ENCODE measurements around the gene ABHD12.

The ABHD12 gene

DNA sequence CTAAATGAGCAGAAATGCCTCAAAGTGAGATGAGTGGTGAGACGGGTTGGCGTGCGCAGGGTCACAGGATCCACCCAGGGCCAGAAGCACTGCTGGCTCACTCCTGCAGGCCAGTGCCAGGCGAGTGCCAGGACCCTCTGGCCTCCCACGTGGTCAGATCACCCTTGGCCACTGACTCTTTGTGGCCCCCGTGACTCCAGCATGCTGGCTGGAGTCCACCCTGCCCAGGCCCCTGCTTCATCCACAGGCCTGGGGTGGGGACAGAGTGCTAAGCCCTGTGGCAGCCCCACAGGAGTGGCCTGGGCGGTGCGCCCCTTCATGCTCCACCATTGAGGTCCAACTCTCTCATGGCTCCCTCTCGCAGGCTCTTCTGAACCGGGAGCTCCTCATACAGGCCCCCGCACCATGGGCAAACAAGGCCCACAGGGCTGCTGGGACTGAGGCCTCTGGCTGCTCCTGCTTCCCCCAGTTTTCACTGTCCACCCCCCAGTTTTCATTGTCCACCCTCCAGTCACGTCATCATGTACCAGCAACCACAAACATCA lies 61.6 kb downstream of the ABHD12 start:
- no peaks in the 10 kb centered on the region for H3K27me3 ChIP-seq (replicated peaks; ENCODE audit: control insufficient read depth, insufficient read depth, low read length)

DNA sequence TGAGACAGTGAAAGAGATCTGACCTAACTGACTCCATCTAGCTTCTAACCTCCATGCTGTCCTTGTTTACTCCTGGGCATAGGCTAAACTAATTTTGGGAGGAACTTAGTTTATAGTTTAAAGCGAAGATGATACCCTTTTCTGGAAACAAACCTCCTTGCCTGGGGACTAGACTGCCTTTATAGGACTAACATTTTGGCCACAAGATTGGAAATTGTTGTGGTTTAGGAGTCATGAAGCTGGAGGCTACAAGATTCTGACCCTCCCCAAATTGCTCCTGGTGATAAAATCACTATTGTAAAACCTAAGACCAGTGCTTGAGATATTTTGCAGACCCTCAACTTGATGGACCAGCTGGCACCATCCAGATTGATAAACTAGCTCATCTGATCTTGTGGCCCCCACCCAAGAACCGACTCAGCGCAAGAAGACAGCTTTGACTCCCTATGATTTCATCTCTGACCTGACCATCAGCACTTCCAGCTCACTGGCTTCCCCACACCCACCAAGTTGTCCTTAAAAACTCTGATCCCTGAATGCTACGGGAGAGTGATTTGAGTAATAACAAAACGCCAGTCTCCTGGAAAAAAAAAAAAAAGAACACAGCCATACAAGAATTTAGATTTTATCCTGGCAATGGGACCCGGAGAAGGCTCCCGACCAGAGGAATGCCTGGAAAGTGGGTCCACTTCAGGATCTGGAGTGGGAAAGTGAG lies 63.0 kb downstream of the ABHD12 start:
- H3K4me1 ChIP-seq (ENCODE audit: control insufficient read depth, insufficient read depth, low read length) = peaks cover 6% of the 10 kb centered on the region
- H3K4me3 ChIP-seq (ENCODE audit: low read length) = no peak overlapping the region
- H3K9ac ChIP-seq (ENCODE audit: low read length) = no peak overlapping the region
- peaks cover 4% of the 10 kb centered on the region for H3K36me3 ChIP-seq (ENCODE audit: control insufficient read depth, insufficient read depth, low read length, severe bottlenecking)
- no peaks in the 10 kb centered on the region for H3K9me3 ChIP-seq (ENCODE audit: control insufficient read depth, low read length)
- DNase-seq (ENCODE audit: low read depth) = no peak
- H3K27me3 ChIP-seq (replicated peaks; ENCODE audit: control insufficient read depth, insufficient read depth, low read length) = no peaks in the 10 kb centered on the region

More for the DNA sequence above, 61.6 kb downstream of the ABHD12 start:
- no peak for DNase-seq (ENCODE audit: low read depth)
- no peaks in the 10 kb centered on the region for H3K36me3 ChIP-seq (ENCODE audit: control insufficient read depth, insufficient read depth, low read length, severe bottlenecking)
- no peak overlapping the region for H3K4me3 ChIP-seq (ENCODE audit: low read length)
- H3K4me1 ChIP-seq (ENCODE audit: control insufficient read depth, insufficient read depth, low read length) = peaks cover 6% of the 10 kb centered on the region
- no peak overlapping the region for H3K9ac ChIP-seq (ENCODE audit: low read length)
- H3K9me3 ChIP-seq (ENCODE audit: control insufficient read depth, low read length) = no peaks in the 10 kb centered on the region

DNA sequence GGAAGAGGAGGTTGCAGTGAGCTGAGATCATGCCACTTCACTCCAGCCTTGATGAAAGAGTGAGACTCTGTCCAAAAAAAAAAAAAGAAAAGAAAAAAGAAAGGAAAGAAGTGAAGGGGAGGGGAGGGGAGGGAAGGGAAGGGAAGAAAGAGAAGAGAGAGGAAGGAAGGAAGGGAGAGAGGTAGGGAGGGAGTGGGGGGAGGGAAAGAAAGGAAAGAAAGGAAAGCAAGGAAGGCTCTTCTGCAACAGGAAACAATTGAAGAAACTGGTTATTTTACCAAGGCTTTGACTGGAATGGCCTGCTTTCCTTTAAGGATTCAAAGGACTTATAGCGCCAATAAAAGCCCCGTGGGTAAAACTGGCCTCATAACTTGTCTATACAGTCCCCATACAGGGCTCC lies 64.6 kb downstream of the ABHD12 start:
- Histone ChIP-seq H3K36me3 (ENCODE audit: control insufficient read depth, insufficient read depth, low read length, severe bottlenecking) (peaks cover 5% of the 10 kb centered on the region), H3K4me3 (ENCODE audit: low read length) (no peak overlapping the region), H3K9me3 (ENCODE audit: control insufficient read depth, low read length) (no peaks in the 10 kb centered on the region), H3K4me1 (ENCODE audit: control insufficient read depth, insufficient read depth, low read length) (peaks cover 9% of the 10 kb centered on the region), H3K9ac (ENCODE audit: low read length) (no peak overlapping the region), H3K27me3 (replicated peaks; ENCODE audit: control insufficient read depth, insufficient read depth, low read length) (no peaks in the 10 kb centered on the region)
- no peak for DNase-seq (ENCODE audit: low read depth)

DNA sequence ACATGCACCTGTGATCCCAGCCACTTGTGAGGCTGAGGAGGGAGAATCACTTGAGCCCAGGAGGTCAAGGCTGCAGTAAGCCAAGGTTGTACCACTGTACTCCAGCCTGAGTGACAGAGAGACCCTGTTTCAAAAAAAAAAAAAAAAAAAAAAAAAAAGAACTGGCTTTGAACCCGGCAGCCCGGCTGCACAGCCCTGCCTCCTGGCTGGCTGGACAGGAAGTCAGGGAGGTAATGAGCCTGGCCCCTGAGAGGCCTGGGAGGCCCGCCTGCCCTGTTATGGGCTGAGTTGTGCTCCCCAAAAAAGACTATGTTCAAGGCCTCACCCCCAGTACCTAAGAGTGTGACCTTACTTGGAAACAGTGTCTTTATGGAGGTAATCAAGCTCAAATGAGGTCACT lies 65.6 kb downstream of the ABHD12 start:
- Histone ChIP-seq H3K36me3 (ENCODE audit: control insufficient read depth, insufficient read depth, low read length, severe bottlenecking) (peaks cover 5% of the 10 kb centered on the region), H3K9ac (ENCODE audit: low read length) (no peak overlapping the region), H3K9me3 (ENCODE audit: control insufficient read depth, low read length) (no peaks in the 10 kb centered on the region), H3K4me1 (ENCODE audit: control insufficient read depth, insufficient read depth, low read length) (peaks cover 18% of the 10 kb centered on the region), H3K27me3 (replicated peaks; ENCODE audit: control insufficient read depth, insufficient read depth, low read length) (no peaks in the 10 kb centered on the region), H3K4me3 (ENCODE audit: low read length) (no peak overlapping the region)
- DNase-seq (ENCODE audit: low read depth) = no peak

DNA sequence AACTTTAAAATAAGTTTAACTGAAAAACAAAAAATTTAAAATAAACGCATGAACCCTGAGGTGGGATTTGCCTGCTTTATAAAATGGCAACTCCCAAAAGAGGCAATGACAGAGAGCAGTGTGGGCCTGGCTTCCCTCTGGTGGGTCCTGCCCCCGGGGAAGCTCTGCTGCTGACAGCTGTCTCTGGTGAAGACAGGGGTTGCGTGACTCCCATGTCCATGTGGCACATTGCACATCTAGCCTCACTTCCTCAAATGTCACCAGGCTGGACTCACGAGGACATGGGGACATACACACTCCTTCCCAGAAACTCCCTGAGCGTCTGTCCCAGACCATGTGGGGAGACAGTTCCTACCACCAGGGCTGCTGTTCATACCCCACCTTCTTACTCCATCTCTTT lies 66.2 kb downstream of the ABHD12 start:
- no peaks in the 10 kb centered on the region for H3K27me3 ChIP-seq (replicated peaks; ENCODE audit: control insufficient read depth, insufficient read depth, low read length)
- no peak overlapping the region for H3K4me3 ChIP-seq (ENCODE audit: low read length)
- H3K9ac ChIP-seq (ENCODE audit: low read length) = no peak overlapping the region
- peaks cover 5% of the 10 kb centered on the region for H3K36me3 ChIP-seq (ENCODE audit: control insufficient read depth, insufficient read depth, low read length, severe bottlenecking)
- peaks cover 22% of the 10 kb centered on the region for H3K4me1 ChIP-seq (ENCODE audit: control insufficient read depth, insufficient read depth, low read length)
- no peaks in the 10 kb centered on the region for H3K9me3 ChIP-seq (ENCODE audit: control insufficient read depth, low read length)
- DNase-seq (ENCODE audit: low read depth) = no peak

DNA sequence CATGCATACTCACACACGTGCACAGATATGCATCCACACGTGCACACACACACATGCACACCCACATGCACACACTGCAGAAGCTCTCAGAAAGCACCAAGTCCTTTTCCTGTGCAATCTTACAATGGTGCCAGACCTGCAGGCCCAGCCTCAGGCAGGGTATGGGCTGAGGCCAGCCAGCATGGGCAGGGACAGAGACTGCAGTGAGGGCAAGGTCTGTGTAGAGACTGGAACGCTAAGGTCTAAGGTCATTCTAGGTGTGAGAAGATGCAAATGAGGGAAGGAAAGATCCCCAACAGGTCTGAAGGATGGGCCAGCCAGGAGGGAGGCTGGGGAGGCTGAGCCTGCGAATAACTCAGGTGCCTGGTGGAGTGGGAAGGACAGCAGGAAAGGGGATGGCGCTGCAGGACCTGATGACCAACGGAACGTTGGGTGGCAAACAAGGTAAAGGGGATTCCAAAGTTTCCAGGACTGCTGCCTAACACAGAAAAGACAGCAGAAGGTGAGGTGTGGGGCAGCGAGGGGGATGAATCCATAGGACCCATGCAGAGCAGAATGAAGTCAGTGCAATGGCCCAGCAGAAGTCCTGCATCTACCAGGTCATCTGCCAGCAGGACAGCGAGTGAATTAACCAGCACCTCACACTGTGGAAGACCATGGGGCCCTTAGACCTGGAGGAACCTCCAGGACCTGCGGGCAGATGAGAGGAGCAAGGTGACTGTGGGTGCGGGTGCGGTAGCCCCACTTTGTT lies 67.0 kb downstream of the ABHD12 start:
- H3K4me3 ChIP-seq (ENCODE audit: low read length) = no peak overlapping the region
- DNase-seq (ENCODE audit: low read depth) = no peak
- peaks cover 22% of the 10 kb centered on the region for H3K4me1 ChIP-seq (ENCODE audit: control insufficient read depth, insufficient read depth, low read length)
- no peaks in the 10 kb centered on the region for H3K9me3 ChIP-seq (ENCODE audit: control insufficient read depth, low read length)
- no peak overlapping the region for H3K9ac ChIP-seq (ENCODE audit: low read length)
- peaks cover 5% of the 10 kb centered on the region for H3K36me3 ChIP-seq (ENCODE audit: control insufficient read depth, insufficient read depth, low read length, severe bottlenecking)
- no peaks in the 10 kb centered on the region for H3K27me3 ChIP-seq (replicated peaks; ENCODE audit: control insufficient read depth, insufficient read depth, low read length)

DNA sequence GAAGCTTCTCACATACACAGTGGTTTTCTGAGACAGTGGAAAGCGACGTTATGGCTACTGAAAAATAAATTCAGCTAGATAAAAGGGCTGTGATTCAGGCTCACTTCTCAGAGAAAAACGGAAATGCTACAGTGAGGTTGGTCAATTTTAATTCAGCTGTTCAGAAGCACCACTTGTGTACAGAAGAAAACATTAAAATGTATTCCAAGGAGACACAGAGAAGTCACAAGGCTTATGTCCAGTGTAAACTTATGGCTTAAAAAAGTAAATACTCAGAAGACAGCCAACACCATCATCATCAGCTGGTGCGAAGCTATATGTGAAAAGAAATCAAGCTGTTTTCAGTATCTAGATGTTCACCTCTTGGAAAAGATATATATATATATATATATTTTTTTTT lies 68.6 kb downstream of the ABHD12 start:
- H3K4me3 ChIP-seq (ENCODE audit: low read length) = no peak overlapping the region
- H3K9ac ChIP-seq (ENCODE audit: low read length) = no peak overlapping the region
- H3K36me3 ChIP-seq (ENCODE audit: control insufficient read depth, insufficient read depth, low read length, severe bottlenecking) = peaks cover 5% of the 10 kb centered on the region
- no peak for DNase-seq (ENCODE audit: low read depth)
- no peaks in the 10 kb centered on the region for H3K27me3 ChIP-seq (replicated peaks; ENCODE audit: control insufficient read depth, insufficient read depth, low read length)
- peaks cover 17% of the 10 kb centered on the region for H3K4me1 ChIP-seq (ENCODE audit: control insufficient read depth, insufficient read depth, low read length)
- no peaks in the 10 kb centered on the region for H3K9me3 ChIP-seq (ENCODE audit: control insufficient read depth, low read length)

DNA sequence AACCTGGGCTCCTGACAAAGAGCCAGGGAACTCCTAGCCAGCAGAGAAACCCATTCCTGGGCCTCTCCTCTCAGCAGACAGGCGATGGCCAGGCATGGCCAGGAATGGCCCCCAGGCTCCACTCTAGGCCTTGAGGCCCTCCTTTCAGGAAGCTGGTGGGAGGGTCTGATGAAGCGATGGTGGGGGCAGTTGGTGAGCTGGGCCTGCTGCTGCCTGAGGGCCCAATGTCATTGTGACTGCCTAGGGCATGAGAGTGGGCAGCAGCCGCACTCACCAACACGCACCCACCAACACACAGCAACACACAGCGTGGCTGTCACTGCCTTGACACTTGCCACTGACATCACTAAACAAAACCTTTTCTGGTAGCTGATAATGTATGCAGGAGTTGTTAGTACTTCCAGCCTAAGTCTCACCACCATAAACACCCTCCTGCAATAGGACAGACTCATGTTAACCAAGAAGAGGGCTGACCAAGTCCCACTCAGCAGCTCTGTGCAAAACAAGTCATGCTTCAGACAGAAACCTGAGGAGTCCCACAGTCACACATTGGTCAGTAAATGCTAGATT lies 69.3 kb downstream of the ABHD12 start:
- Histone ChIP-seq H3K9ac (ENCODE audit: low read length) (no peak overlapping the region), H3K36me3 (ENCODE audit: control insufficient read depth, insufficient read depth, low read length, severe bottlenecking) (peaks cover 10% of the 10 kb centered on the region), H3K9me3 (ENCODE audit: control insufficient read depth, low read length) (no peaks in the 10 kb centered on the region), H3K4me3 (ENCODE audit: low read length) (no peak overlapping the region), H3K4me1 (ENCODE audit: control insufficient read depth, insufficient read depth, low read length) (peaks cover 17% of the 10 kb centered on the region), H3K27me3 (replicated peaks; ENCODE audit: control insufficient read depth, insufficient read depth, low read length) (no peaks in the 10 kb centered on the region)
- no peak for DNase-seq (ENCODE audit: low read depth)

DNA sequence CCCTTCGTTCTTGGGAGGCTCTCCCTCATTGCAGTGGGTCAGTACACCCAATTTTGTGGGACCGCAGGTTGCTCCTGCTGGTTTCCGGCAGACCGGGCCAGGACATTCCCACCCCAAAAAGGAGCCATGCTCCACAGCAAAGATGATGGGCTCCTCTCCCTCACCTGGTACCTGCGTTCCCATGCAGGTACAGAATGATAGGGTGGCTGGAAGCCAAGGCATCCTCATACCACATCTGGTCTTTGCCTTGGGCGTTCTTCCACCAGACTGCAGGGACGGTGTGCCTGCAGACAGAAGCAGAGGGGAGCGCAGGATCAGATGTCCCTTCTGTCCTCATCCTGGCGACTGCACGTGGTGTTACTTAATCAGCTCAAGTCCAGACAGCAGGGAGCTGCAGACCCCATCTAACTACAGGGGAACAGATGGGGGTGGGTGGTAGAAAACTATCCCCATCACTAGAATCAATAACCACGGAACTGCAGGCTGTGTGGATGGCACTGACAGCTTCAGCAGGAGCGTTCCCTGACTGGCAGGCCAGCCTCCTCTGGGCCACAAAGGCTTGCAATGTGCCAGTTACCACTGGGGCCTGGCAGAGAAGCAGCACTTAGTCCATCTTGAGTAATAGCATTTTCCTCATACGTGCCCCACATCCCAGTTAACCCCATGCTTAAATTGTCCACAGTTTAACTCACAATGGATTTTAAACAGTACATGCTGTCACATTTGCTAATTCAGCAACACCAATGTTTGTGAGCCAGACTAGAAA lies 70.4 kb downstream of the ABHD12 start:
- H3K9ac ChIP-seq (ENCODE audit: low read length) = no peak overlapping the region

DNA sequence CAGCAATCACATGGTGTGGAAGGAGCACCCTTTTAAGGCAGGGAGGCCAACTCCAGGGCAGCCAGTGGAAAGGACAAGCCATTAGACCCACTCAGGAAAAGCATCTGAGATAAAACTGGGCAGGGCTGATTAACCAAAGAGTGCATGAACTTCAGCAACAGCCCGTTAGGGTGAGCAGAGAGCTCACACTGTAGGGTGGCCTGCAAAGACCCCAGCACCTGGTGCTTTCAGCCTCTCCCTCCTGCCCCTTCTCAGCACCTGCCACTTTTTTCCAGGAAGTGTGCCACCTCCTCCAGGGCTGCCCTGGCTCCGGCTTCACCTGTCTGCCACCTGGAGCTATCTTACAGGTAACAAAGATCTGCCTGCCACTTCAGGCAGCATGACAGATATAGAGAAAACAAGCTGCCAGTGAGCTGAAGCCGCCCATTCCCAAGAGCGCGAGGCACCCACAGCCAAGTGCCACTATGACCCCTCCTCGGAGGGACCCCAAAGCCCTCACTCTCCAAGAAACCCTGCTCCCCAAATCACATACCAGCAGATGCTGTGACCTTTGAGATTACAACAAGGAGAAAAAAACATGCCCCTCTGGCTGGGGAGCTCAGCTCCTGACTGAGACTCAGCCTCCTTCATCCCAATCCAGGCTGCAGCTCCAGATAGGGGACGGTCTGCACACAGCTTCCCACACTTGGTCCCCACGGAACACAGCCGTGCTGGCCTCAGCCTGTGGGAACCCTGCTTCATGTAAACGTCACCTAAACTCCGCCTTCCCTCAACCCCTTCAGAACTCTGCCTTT lies 71.2 kb downstream of the ABHD12 start:
- Histone ChIP-seq H3K9me3 (ENCODE audit: control insufficient read depth, low read length) (no peaks in the 10 kb centered on the region), H3K4me3 (ENCODE audit: low read length) (no peak overlapping the region), H3K27me3 (replicated peaks; ENCODE audit: control insufficient read depth, insufficient read depth, low read length) (no peaks in the 10 kb centered on the region), H3K36me3 (ENCODE audit: control insufficient read depth, insufficient read depth, low read length, severe bottlenecking) (peaks cover 10% of the 10 kb centered on the region), H3K4me1 (ENCODE audit: control insufficient read depth, insufficient read depth, low read length) (peaks cover 21% of the 10 kb centered on the region), H3K9ac (ENCODE audit: low read length) (no peak overlapping the region)
- no peak for DNase-seq (ENCODE audit: low read depth)

More for the DNA sequence above, 70.4 kb downstream of the ABHD12 start:
- no peak for DNase-seq (ENCODE audit: low read depth)
- H3K4me1 ChIP-seq (ENCODE audit: control insufficient read depth, insufficient read depth, low read length) = peaks cover 21% of the 10 kb centered on the region
- no peak overlapping the region for H3K4me3 ChIP-seq (ENCODE audit: low read length)
- H3K27me3 ChIP-seq (replicated peaks; ENCODE audit: control insufficient read depth, insufficient read depth, low read length) = no peaks in the 10 kb centered on the region
- H3K9me3 ChIP-seq (ENCODE audit: control insufficient read depth, low read length) = no peaks in the 10 kb centered on the region
- peaks cover 10% of the 10 kb centered on the region for H3K36me3 ChIP-seq (ENCODE audit: control insufficient read depth, insufficient read depth, low read length, severe bottlenecking)

Measured in adipocyte (in vitro differentiated cells).